Measurements from ENCODE around the gene TMEM165. TPM values are rescaled to one million over a fixed set of nuclear protein-coding genes. Genes with fewer than 3 reads are reported as not detected.

Gene TMEM165
- total RNA-seq, 1 donor from 2014 or later = 98.7 TPM

DNA sequence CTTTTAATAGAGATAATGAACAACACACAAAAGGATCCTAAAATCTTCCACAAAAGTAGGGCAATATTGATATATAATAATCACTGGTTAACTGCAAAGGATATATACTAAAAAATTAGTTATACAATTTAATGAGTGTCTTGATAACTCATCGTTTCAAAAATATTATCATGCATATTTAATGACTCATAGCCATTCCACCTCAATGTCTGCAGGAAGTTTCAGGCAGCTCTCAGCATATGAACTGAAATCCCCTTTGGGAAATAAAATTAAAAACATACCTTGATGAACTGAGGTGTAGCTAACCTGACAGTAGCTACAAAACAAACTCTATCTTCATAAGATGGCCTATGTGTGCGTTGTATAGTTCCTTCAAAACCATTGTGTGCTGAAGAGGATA lies 62.9 kb downstream of the TMEM165 start:
- no peaks in the 10 kb centered on the region for H3K27me3 Mint-ChIP-seq (ENCODE audit: low read depth)
- H3K36me3 Mint-ChIP-seq = peaks cover 15% of the 10 kb centered on the region
- no peaks in the 10 kb centered on the region for H3K9me3 Mint-ChIP-seq

DNA sequence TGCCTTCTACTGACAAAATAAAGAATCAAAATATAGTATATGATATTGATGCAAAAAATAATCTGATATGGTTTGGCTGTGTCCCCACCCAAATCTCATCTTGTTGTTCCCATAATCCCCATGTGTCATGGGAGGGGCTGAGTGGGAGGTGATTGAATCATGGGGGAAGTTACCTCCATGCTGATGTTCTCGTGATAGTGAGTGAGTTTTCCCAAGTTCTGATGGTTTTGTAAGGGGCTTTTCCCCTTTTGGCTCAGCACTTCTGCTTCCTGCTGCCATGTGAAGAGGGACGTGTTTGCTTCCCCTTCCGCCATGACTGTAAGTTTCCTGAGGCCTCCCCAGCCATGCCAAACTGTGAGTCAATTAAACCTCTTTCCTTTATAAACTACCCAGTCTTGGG lies 70.2 kb downstream of the TMEM165 start:
- Mint-ChIP-seq H3K27me3 (ENCODE audit: low read depth) (no peaks in the 10 kb centered on the region), H3K4me1 (no peaks in the 10 kb centered on the region), H3K9me3 (peaks cover 4% of the 10 kb centered on the region), H3K4me3 (no peak overlapping the region), H3K27ac (no peak overlapping the region), H3K36me3 (peaks cover 20% of the 10 kb centered on the region)
- DNase-seq (ENCODE audit: low spot score in 2 of 2, unreplicated experiment in 2 of 2) = no peak
- TF ChIP-seq, protein P1, sequence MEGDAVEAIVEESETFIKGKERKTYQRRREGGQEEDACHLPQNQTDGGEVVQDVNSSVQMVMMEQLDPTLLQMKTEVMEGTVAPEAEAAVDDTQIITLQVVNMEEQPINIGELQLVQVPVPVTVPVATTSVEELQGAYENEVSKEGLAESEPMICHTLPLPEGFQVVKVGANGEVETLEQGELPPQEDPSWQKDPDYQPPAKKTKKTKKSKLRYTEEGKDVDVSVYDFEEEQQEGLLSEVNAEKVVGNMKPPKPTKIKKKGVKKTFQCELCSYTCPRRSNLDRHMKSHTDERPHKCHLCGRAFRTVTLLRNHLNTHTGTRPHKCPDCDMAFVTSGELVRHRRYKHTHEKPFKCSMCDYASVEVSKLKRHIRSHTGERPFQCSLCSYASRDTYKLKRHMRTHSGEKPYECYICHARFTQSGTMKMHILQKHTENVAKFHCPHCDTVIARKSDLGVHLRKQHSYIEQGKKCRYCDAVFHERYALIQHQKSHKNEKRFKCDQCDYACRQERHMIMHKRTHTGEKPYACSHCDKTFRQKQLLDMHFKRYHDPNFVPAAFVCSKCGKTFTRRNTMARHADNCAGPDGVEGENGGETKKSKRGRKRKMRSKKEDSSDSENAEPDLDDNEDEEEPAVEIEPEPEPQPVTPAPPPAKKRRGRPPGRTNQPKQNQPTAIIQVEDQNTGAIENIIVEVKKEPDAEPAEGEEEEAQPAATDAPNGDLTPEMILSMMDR (IDR thresholded peaks at IDR 0.05; ENCODE audit: unreplicated experiment) = no peak

More for the DNA sequence above, 62.9 kb downstream of the TMEM165 start:
- TF ChIP-seq, protein P1 (IDR thresholded peaks at IDR 0.05; ENCODE audit: unreplicated experiment) = no peak
- H3K27ac Mint-ChIP-seq = no peak overlapping the region
- H3K4me3 Mint-ChIP-seq = no peak overlapping the region
- no peaks in the 10 kb centered on the region for H3K4me1 Mint-ChIP-seq
- DNase-seq (ENCODE audit: low spot score in 2 of 2, unreplicated experiment in 2 of 2) = no peak

DNA sequence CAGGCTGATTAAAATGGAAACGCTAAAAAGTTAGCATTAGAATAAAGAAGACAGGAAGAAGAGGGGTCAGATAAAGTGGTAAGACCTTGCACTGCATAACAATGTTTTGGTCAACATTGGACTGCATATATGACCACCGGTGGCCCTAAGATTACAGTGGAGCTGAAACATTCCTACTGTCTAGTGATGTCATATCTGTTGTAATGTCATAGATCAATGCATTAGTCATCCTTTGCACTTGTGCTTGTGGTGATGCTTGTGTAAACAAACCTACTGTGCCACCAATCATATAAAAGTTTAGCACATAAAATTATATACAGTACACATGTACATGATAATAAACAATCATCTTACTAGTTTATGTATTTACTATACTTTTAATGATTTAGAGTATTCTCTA lies 73.0 kb downstream of the TMEM165 start:
- H3K4me3 Mint-ChIP-seq = no peak overlapping the region
- DNase-seq (ENCODE audit: low spot score in 2 of 2, unreplicated experiment in 2 of 2) = no peak
- no peak overlapping the region for H3K27ac Mint-ChIP-seq
- H3K27me3 Mint-ChIP-seq (ENCODE audit: low read depth) = no peaks in the 10 kb centered on the region
- TF ChIP-seq, protein P1 (IDR thresholded peaks at IDR 0.05; ENCODE audit: unreplicated experiment) = no peak
- peaks cover 4% of the 10 kb centered on the region for H3K9me3 Mint-ChIP-seq
- H3K4me1 Mint-ChIP-seq = no peaks in the 10 kb centered on the region
- peaks cover 14% of the 10 kb centered on the region for H3K36me3 Mint-ChIP-seq

DNA sequence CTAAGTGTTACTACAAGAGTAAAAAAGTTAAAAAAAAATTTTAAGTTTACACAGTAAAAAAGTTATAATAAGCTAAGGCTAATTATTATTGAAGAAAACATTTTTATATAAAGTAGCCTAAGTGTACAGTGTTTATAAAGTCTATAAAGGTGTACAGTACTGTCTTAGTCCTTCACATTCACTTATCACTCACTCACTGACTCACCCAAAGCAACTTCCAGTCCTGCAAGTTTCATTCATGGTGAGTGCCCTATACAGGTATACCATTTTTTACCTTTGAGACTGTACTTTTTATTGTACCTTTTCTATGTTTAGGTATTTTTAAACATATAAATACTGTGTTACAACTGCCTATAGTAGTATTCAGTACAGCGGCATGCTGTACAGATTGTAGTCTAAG lies 74.2 kb downstream of the TMEM165 start:
- Mint-ChIP-seq H3K27me3 (ENCODE audit: low read depth) (no peaks in the 10 kb centered on the region), H3K4me3 (no peak overlapping the region), H3K27ac (no peak overlapping the region), H3K36me3 (peaks cover 26% of the 10 kb centered on the region), H3K9me3 (peaks cover 14% of the 10 kb centered on the region), H3K4me1 (no peaks in the 10 kb centered on the region)
- TF ChIP-seq, protein P1 (IDR thresholded peaks at IDR 0.05; ENCODE audit: unreplicated experiment) = no peak
- DNase-seq (ENCODE audit: low spot score in 2 of 2, unreplicated experiment in 2 of 2) = no peak

Other genes starting within 250 kb of the TMEM165 start
- gene SRD5A3, start 49.7 kb upstream of the TMEM165 start, total RNA-seq = 17.5 to 20.8 TPM (median 17.6 TPM) in 3 replicates
- 19.8 to 23.1 TPM (median 22.8 TPM) in 3 replicates for gene CLOCK, start 151.0 kb downstream of the TMEM165 start, total RNA-seq
- gene PDCL2, start 196.3 kb downstream of the TMEM165 start, total RNA-seq = not detected in 3 replicates
- gene NMU, start 240.3 kb downstream of the TMEM165 start, total RNA-seq = 1.7 to 2.2 TPM (median 1.9 TPM) in 3 replicates